DOHH2 (cell line): Measurements from ENCODE around the gene GNS.
"Not testable (repeated sequence)": the region's sequence is repeated elsewhere in the genome, so short reads cannot be mapped to it uniquely, and the experiment has no call there.

Experiments used
- H3F3A ChIP-seq: fragments of 200-600 bp; sonication (generic), shearing (Covaris generic); 2 replicates; pipeline ENCODE4 v1.6.0; 2016; ENCODE audit warnings: antibody characterized with exemption, mild to moderate bottlenecking; ENCODE audit not compliant: control insufficient read depth, insufficient read depth
- H3K27ac ChIP-seq: fragments of 200-600 bp; sonication (generic); 2 replicates; pipeline ENCODE4 v1.5.1; 2014; ENCODE audit warnings: low read depth, mild to moderate bottlenecking, low read length, moderate library complexity
- H3K27me3 ChIP-seq: fragments of 200-600 bp; sonication (generic); 2 replicates; pipeline ENCODE4 v1.6.1; 2014; ENCODE audit warnings: mild to moderate bottlenecking, low read length, mixed read lengths; ENCODE audit not compliant: control insufficient read depth
- H3K36me3 ChIP-seq: fragments of 200-600 bp; sonication (generic); 2 replicates; pipeline ENCODE4 v1.6.1; 2014; ENCODE audit warnings: mild to moderate bottlenecking, low read length, moderate library complexity, mixed read lengths; ENCODE audit not compliant: control insufficient read depth
- H3K4me1 ChIP-seq: fragments of 200-600 bp; sonication (generic); 2 replicates; pipeline ENCODE4 v1.6.1; 2014; ENCODE audit warnings: mild to moderate bottlenecking, low read length, mixed read lengths; ENCODE audit not compliant: control insufficient read depth
- H3K4me2 ChIP-seq: fragments of 200-600 bp; sonication (generic); 2 replicates; pipeline ENCODE4 v1.6.0; 2014; ENCODE audit warnings: mild to moderate bottlenecking, low read length, moderate library complexity
- H3K4me3 ChIP-seq: fragments of 200-600 bp; sonication (generic); 2 replicates; pipeline ENCODE4 v1.5.1; 2014; ENCODE audit warnings: mild to moderate bottlenecking, low read length, mixed read lengths
- H3K79me2 ChIP-seq: fragments of 200-600 bp; sonication (generic); 2 replicates; pipeline ENCODE4 v1.6.1; 2014; ENCODE audit warnings: mild to moderate bottlenecking, low read length, mixed read lengths; ENCODE audit not compliant: control insufficient read depth
- H3K9me2 ChIP-seq: fragments of 200-600 bp; sonication (generic); replicated peaks from 2 replicates; pipeline ENCODE4 v1.6.1; 2014; ENCODE audit warnings: mild to moderate bottlenecking, low read length, mixed read lengths; ENCODE audit not compliant: control insufficient read depth
- H3K9me3 ChIP-seq: fragments of 200-600 bp; sonication (generic); 2 replicates; pipeline ENCODE4 v1.6.1; 2014; ENCODE audit warnings: antibody characterized with exemption, low read length, mixed read lengths; ENCODE audit not compliant: control insufficient read depth, insufficient read depth
- H4K20me1 ChIP-seq: fragments of 200-600 bp; sonication (generic); 2 replicates; pipeline ENCODE4 v1.6.0; 2014; ENCODE audit warnings: low read depth, mild to moderate bottlenecking, antibody characterized with exemption, low read length, moderate library complexity; ENCODE audit not compliant: control insufficient read depth, insufficient read depth
- EZH2phosphoT487 ChIP-seq: fragments of 200-600 bp; sonication (generic); IDR thresholded peaks from 2 replicates; pipeline ENCODE4 v1.6.1; 2017; ENCODE audit warnings: borderline replicate concordance, mild to moderate bottlenecking, antibody characterized with exemption, low read length, moderate library complexity, mixed read lengths
- TF ChIP-seq, protein P1 (sequence below): fragments of 200-600 bp; sonication (generic); IDR thresholded peaks from one replicate; pipeline ENCODE4 v1.5.1; 2014; ENCODE audit warnings: antibody characterized with exemption, mild to moderate bottlenecking, low read depth, low read length; ENCODE audit not compliant: poor library complexity, severe bottlenecking

Gene GNS

DNA sequence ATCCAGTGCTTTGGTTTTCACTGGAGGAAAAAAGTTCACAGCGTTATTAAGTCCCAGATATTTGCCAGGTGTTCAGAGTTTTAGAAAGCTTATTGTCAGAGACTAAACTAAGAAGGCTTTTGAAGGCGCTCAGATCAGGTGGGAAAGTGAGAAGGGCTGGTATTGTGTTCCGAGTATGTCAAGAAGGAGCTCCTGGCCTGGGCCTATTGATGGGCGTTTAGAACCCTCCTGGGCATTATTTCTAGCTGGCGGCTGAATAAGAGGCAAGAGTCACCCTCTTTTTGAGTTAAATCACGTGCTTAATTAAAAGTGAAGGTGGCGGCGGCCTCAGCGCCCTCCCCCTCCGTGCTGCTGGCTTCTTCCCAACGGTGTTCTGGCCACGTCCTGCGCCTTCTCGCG lies 20.9 kb upstream of the GNS start:
- TF ChIP-seq EZH2phosphoT487, result no peak
- TF ChIP-seq, protein P1, sequence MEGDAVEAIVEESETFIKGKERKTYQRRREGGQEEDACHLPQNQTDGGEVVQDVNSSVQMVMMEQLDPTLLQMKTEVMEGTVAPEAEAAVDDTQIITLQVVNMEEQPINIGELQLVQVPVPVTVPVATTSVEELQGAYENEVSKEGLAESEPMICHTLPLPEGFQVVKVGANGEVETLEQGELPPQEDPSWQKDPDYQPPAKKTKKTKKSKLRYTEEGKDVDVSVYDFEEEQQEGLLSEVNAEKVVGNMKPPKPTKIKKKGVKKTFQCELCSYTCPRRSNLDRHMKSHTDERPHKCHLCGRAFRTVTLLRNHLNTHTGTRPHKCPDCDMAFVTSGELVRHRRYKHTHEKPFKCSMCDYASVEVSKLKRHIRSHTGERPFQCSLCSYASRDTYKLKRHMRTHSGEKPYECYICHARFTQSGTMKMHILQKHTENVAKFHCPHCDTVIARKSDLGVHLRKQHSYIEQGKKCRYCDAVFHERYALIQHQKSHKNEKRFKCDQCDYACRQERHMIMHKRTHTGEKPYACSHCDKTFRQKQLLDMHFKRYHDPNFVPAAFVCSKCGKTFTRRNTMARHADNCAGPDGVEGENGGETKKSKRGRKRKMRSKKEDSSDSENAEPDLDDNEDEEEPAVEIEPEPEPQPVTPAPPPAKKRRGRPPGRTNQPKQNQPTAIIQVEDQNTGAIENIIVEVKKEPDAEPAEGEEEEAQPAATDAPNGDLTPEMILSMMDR, result no peak
- Histone ChIP-seq H3K4me2 (peak overlapping the region; percentile 63), H3K36me3 (no peaks in the 10 kb centered on the region), H3K27me3 (peaks cover 63% of the 10 kb centered on the region), H3K9me3 (no peaks in the 10 kb centered on the region), H3K79me2 (no peaks in the 10 kb centered on the region), H3K9me2 (no peaks in the 10 kb centered on the region), H3K27ac (no peak overlapping the region), H3K4me3 (peak overlapping the region; percentile 55), H3K4me1 (peaks cover 23% of the 10 kb centered on the region), H3F3A (peaks cover 8% of the 10 kb centered on the region; the same call in 1 of the 2 replicates), H4K20me1 (no peaks in the 10 kb centered on the region)

DNA sequence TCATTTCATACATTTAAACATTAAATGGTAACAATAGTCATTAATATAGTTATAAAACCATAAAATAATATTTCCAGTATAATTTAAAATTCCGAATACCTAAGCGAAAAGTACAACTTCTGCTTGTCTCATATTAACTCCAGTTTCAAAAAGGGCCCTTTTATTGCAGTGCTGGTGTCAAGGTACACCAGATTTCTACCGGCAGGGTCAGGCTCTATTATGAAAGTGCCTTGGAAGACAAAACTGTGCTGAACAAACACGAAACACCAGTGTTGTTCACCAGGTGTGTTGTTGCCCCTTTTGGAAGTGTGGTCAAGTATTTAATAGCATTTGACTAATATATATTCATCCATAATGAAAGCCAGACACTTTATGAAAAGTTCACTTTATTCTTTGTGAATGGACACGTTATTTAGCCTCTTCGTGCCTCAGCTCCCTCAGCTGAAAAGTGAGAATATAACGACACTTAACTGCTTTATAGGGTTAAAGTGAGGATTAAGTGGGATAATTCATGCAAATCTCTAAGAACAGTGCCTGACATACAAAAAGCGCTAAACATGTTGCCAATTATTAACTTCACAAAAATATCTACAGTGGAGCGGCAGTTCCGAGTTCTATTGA lies 20.3 kb upstream of the GNS start:
- H3K9me2 ChIP-seq, result no peaks in the 10 kb centered on the region
- H4K20me1 ChIP-seq, result no peaks in the 10 kb centered on the region
- no peaks in the 10 kb centered on the region for H3K9me3 ChIP-seq
- H3F3A ChIP-seq, result peaks cover 8% of the 10 kb centered on the region; the same call in 1 of the 2 replicates
- H3K79me2 ChIP-seq, result no peaks in the 10 kb centered on the region
- no peak overlapping the region for H3K4me2 ChIP-seq
- no peak overlapping the region for H3K4me3 ChIP-seq
- H3K4me1 ChIP-seq, result peaks cover 23% of the 10 kb centered on the region
- no peak overlapping the region for H3K27ac ChIP-seq
- TF ChIP-seq, protein P1, result no peak
- TF ChIP-seq EZH2phosphoT487, result no peak
- H3K36me3 ChIP-seq, result no peaks in the 10 kb centered on the region
- peaks cover 63% of the 10 kb centered on the region for H3K27me3 ChIP-seq

GRCh38 chr12:64775147-64775736 lies 16.0 kb upstream of the GNS start:
- not testable (repeated sequence) for H3K27ac ChIP-seq, H3K4me1 ChIP-seq, H3K36me3 ChIP-seq, H3K79me2 ChIP-seq, H3K4me3 ChIP-seq, H3K9me3 ChIP-seq, H3F3A ChIP-seq, H3K9me2 ChIP-seq, H4K20me1 ChIP-seq, H3K4me2 ChIP-seq
- H3K27me3 ChIP-seq, result peaks cover 39% of the 10 kb centered on the region

DNA sequence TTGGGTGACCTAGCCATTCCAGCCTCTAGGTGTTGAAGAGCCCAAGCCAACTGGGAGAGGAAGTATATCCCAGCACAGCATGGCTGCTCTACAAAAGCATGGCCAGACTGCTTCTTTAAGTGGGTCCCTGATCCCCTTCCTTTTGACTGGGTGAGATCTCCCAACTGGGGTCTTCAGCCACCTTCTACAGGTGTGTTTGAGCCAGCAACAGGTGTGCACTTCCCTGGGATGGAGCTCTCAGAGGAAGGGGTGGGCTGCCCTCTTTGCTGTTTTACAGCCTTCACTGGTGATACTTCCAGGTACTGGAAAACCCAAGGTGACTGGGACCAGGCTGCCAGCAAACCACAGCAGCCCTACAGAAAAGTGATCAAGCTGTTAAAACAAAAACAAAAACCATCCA lies 14.2 kb upstream of the GNS start:
- peaks cover 24% of the 10 kb centered on the region for H3K27me3 ChIP-seq
- H3K79me2 ChIP-seq, result no peaks in the 10 kb centered on the region
- H3K9me3 ChIP-seq, result no peaks in the 10 kb centered on the region
- H3K4me3 ChIP-seq, result no peak overlapping the region
- TF ChIP-seq, protein P1, result no peak
- no peak for TF ChIP-seq EZH2phosphoT487
- H3K4me1 ChIP-seq, result no peaks in the 10 kb centered on the region
- no peaks in the 10 kb centered on the region for H3K36me3 ChIP-seq
- H3K9me2 ChIP-seq, result no peaks in the 10 kb centered on the region
- no peak overlapping the region for H3K4me2 ChIP-seq
- no peaks in the 10 kb centered on the region for H4K20me1 ChIP-seq
- H3F3A ChIP-seq, result no peaks in the 10 kb centered on the region
- no peak overlapping the region for H3K27ac ChIP-seq
